SW480 (cell line): ENCODE results near the gene TARBP2.

Source experiments
- DNase-seq: peaks from one replicate; pipeline ENCODE4 v3.0.0-alpha.2; 2016; ENCODE audit warnings: low spot score

Gene TARBP2

GRCh38 chr12:53495903-53496751, 5.0 kb upstream of the TARBP2 start:
- DNase-seq: no peak

GRCh38 chr12:53496752-53497032, 4.4 kb upstream of the TARBP2 start:
- DNase-seq: no peak

GRCh38 chr12:53497461-53497860, 3.6 kb upstream of the TARBP2 start:
- DNase-seq: no peak

- DNase-seq: no peak
These were observed 2.9 kb upstream of the TARBP2 start for GRCh38 chr12:53498235-53498630.

- no peak for DNase-seq
These were observed 1.6 kb upstream of the TARBP2 start, which contains the start of gene MAP3K12 for GRCh38 chr12:53499266-53500141. MAP3K12 (minus strand) TSS chr12:53499458; CDS start chr12:53487391, 12,067 bp downstream.

- no peak for DNase-seq
These were observed 824 bp upstream of the TARBP2 start for GRCh38 chr12:53500142-53500775.

GRCh38 chr12:53501615-53502181, 615 bp downstream of the TARBP2 start:
- DNase-seq: no peak

- DNase-seq: no peak
These were observed 1.2 kb downstream of the TARBP2 start for GRCh38 chr12:53502331-53502730.

GRCh38 chr12:53502983-53503728, 2.1 kb downstream of the TARBP2 start:
- no peak for DNase-seq

- no peak for DNase-seq
These were observed 3.2 kb downstream of the TARBP2 start for GRCh38 chr12:53504004-53504920.

GRCh38 chr12:53505086-53505485, 4.0 kb downstream of the TARBP2 start:
- no peak for DNase-seq

GRCh38 chr12:53505555-53506449, 4.7 kb downstream of the TARBP2 start:
- DNase-seq: no peak

- no peak for DNase-seq
These were observed 5.3 kb downstream of the TARBP2 start for GRCh38 chr12:53506450-53506785.

GRCh38 chr12:53506881-53507602, 6.0 kb downstream of the TARBP2 start, which contains the start of gene NPFF:
NPFF (minus strand) TSS chr12:53507484; CDS start chr12:53507474, 10 bp downstream.
- DNase-seq: no peak

- no peak for DNase-seq
These were observed 6.5 kb downstream of the TARBP2 start for GRCh38 chr12:53507603-53507885.

GRCh38 chr12:53508534-53509170, 7.6 kb downstream of the TARBP2 start:
- DNase-seq: peak; percentile 73

- no peak for DNase-seq
These were observed 9.2 kb downstream of the TARBP2 start for GRCh38 chr12:53510181-53510812.
